KBM-7 (cell line): ENCODE results near the gene POLR1A.
A peak's percentile ranks its signal among the peaks of the same experiment; 100 is the strongest.

Experiments
- DNase-seq: peaks from one replicate; pipeline ENCODE4 v3.0.0-alpha.2; 2015
- in situ Hi-C: fragments of 300-500 bp; cut with MboI; formaldehyde crosslinking; loops from 2 replicates; pipeline ENCODE4 v1.14.3; 2020; ENCODE audit warnings: low sequenced_read_pairs, low pct_unique_long_range_greater_than_20kb, mixed read lengths

Gene POLR1A

GRCh38 chr2:86102157-86102556 is 3.5 kb downstream of the POLR1A start:
- in situ Hi-C loops, result no loop called here
- no peak for DNase-seq

- in situ Hi-C loops, result no loop called here
- DNase-seq, result no peak
Measured at GRCh38 chr2:86097913-86098312, 7.8 kb downstream of the POLR1A start.

GRCh38 chr2:86097114-86097896 is 8.4 kb downstream of the POLR1A start:
- no peak for DNase-seq
- in situ Hi-C loops, result no loop called here

- in situ Hi-C loops, result no loop called here
- DNase-seq, result no peak
Measured at GRCh38 chr2:86094229-86094628, 11.5 kb downstream of the POLR1A start.

- in situ Hi-C loops, result no loop called here
- peak; percentile 21 for DNase-seq
Measured at GRCh38 chr2:86087936-86088850, 17.5 kb downstream of the POLR1A start.

- in situ Hi-C loops, result no loop called here
- DNase-seq, result no peak
Measured at GRCh38 chr2:86082756-86083155, 22.9 kb downstream of the POLR1A start.

GRCh38 chr2:86081724-86082123 is 24.0 kb downstream of the POLR1A start:
- in situ Hi-C loops, result no loop called here
- no peak for DNase-seq

- in situ Hi-C loops, result loop anchor here (10.0 kb wide), 1 partner anchor 255 kb away; no protein-coding TSS in a partner anchor
- peak; percentile 81 for DNase-seq
Measured at GRCh38 chr2:86079981-86080911, 25.4 kb downstream of the POLR1A start.

GRCh38 chr2:86078774-86079545 is 26.7 kb downstream of the POLR1A start:
- in situ Hi-C loops, result loop anchor here (10.0 kb wide), 1 partner anchor 254 kb away; no protein-coding TSS in a partner anchor
- DNase-seq, result peak; percentile 43

- no peak for DNase-seq
- in situ Hi-C loops, result loop anchor here (10.0 kb wide), 1 partner anchor 251 kb away; no protein-coding TSS in a partner anchor
Measured at GRCh38 chr2:86075886-86076285, 29.8 kb downstream of the POLR1A start.

- no peak for DNase-seq
- in situ Hi-C loops, result loop anchor here (10.0 kb wide), 1 partner anchor 250 kb away; no protein-coding TSS in a partner anchor
Measured at GRCh38 chr2:86074811-86075210, 30.9 kb downstream of the POLR1A start.

GRCh38 chr2:86074256-86074655 is 31.4 kb downstream of the POLR1A start:
- no peak for DNase-seq
- in situ Hi-C loops, result loop anchor here (10.0 kb wide), 1 partner anchor 249 kb away; no protein-coding TSS in a partner anchor

- DNase-seq, result no peak
- in situ Hi-C loops, result loop anchor here (10.0 kb wide), 1 partner anchor 248 kb away; no protein-coding TSS in a partner anchor
Measured at GRCh38 chr2:86073225-86073624, 32.5 kb downstream of the POLR1A start.

GRCh38 chr2:86072271-86072858 is 33.3 kb downstream of the POLR1A start:
- DNase-seq, result peak; percentile 55
- in situ Hi-C loops, result loop anchor here (10.0 kb wide), 1 partner anchor 248 kb away; no protein-coding TSS in a partner anchor

- DNase-seq, result no peak
- in situ Hi-C loops, result loop anchor here (10.0 kb wide), 1 partner anchor 246 kb away; no protein-coding TSS in a partner anchor
Measured at GRCh38 chr2:86070868-86071267, 34.8 kb downstream of the POLR1A start.

- no peak for DNase-seq
- in situ Hi-C loops, result loop anchor here (10.0 kb wide), 1 partner anchor 245 kb away; no protein-coding TSS in a partner anchor
Measured at GRCh38 chr2:86069783-86070339, 35.8 kb downstream of the POLR1A start.

- in situ Hi-C loops, result no loop called here
- no peak for DNase-seq
Measured at GRCh38 chr2:86069091-86069685, 36.5 kb downstream of the POLR1A start.
